Activated CD8-positive, alpha-beta memory T cell treated with anti-CD3 and anti-CD28 coated beads, Interleukin-2, amount 10 ng/mL, durations not matched to agents 7 days and 5 days (primary cell): Measurements from ENCODE around the gene DOCK10. TPM values are rescaled to one million over a fixed set of nuclear protein-coding genes. Genes with fewer than 3 reads are reported as not detected.
A peak's percentile ranks its signal among the peaks of the same experiment; 100 is the strongest.

ENCODE experiments used
- ATAC-seq: fragments of 150-1000 bp; cut with Tn5 transposase; one replicate; pipeline ENCODE4 v1.10.0; 2021; ENCODE audit warnings: moderate library complexity
- CTCF ChIA-PET: fragments of 350-600 bp; sonication (Branson Sonifier 250); formaldehyde crosslinking; loops from one replicate; lab custom pipeline; 2021; ENCODE audit warnings: antibody characterized with exemption; lab: Charles Lee
- DNase-seq: peaks from one replicate; pipeline ENCODE4 v3.0.0-alpha.2; 2020
- H3K27ac Mint-ChIP-seq: one replicate; pipeline ENCODE4 v1.8.0; 2021; ENCODE audit warnings: mild to moderate bottlenecking, mixed read lengths
- H3K27me3 Mint-ChIP-seq: one replicate; pipeline ENCODE4 v1.8.0; 2021; ENCODE audit warnings: mixed read lengths
- H3K36me3 Mint-ChIP-seq: one replicate; pipeline ENCODE4 v1.8.0; 2021; ENCODE audit warnings: mild to moderate bottlenecking, mixed read lengths
- H3K4me1 Mint-ChIP-seq: one replicate; pipeline ENCODE4 v1.8.0; 2021; ENCODE audit warnings: mixed read lengths
- H3K4me3 Mint-ChIP-seq: one replicate; pipeline ENCODE4 v1.8.0; 2021; ENCODE audit warnings: mild to moderate bottlenecking, moderate library complexity, mixed read lengths
- H3K9me3 Mint-ChIP-seq: one replicate; pipeline ENCODE4 v1.8.0; 2022; ENCODE audit warnings: low read depth, mixed read lengths
- total RNA-seq, 2 experiments: library from RNA; stranded (reverse); gene quantifications; one replicate each; pipeline ENCODE4 v1.2.3, GENCODE V29; 2021

The DOCK10 gene
- total RNA-seq, 2 experiments from 2014 or later: 251 to 271 TPM

GRCh38 chr2:225019105-225019504 is 23.2 kb downstream of the DOCK10 start:
- Mint-ChIP-seq H3K4me1 (peaks cover 51% of the 10 kb centered on the region), H3K4me3 (no peak overlapping the region), H3K9me3 (no peaks in the 10 kb centered on the region), H3K27me3 (no peaks in the 10 kb centered on the region), H3K36me3 (peaks cover 26% of the 10 kb centered on the region), H3K27ac (peak overlapping the region; percentile 3)
- ATAC-seq: peak; percentile 27
- CTCF ChIA-PET: interaction anchor here (1.3 kb wide), 1 partner anchor 23 kb away, joined by 4 read pairs; the partner anchor contains the start of gene DOCK10
- no peak for DNase-seq

DNA sequence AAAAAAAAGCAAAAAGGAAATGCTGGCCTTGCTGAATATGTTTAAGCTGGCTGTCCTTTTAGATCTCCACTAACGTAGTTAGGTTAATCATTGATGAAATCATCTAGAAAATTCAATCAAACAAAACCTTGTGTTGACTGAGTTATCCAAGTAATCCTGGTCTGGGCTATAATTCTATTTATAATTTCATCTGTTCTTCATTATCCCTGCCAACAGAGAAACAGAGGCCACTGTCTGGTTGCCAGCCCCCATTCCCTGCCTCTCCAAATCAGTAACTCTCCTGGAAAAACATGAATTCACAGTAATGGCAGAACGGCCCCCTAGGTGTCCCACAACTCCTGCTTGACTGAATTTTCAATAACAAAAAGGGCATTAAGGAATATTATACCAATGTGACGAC is 24.6 kb downstream of the DOCK10 start:
- no peak overlapping the region for H3K27ac Mint-ChIP-seq
- no peak overlapping the region for H3K4me3 Mint-ChIP-seq
- peaks cover 52% of the 10 kb centered on the region for H3K4me1 Mint-ChIP-seq
- DNase-seq (no peak), ATAC-seq (no peak)
- CTCF ChIA-PET: interaction anchor here (1.1 to 1.4 kb wide), 4 partner anchors 18 to 77 kb away, joined by 3 to 4 read pairs (median 3); no protein-coding TSS in a partner anchor
- H3K36me3 Mint-ChIP-seq: peaks cover 21% of the 10 kb centered on the region
- H3K27me3 Mint-ChIP-seq: no peaks in the 10 kb centered on the region
- no peaks in the 10 kb centered on the region for H3K9me3 Mint-ChIP-seq

DNA sequence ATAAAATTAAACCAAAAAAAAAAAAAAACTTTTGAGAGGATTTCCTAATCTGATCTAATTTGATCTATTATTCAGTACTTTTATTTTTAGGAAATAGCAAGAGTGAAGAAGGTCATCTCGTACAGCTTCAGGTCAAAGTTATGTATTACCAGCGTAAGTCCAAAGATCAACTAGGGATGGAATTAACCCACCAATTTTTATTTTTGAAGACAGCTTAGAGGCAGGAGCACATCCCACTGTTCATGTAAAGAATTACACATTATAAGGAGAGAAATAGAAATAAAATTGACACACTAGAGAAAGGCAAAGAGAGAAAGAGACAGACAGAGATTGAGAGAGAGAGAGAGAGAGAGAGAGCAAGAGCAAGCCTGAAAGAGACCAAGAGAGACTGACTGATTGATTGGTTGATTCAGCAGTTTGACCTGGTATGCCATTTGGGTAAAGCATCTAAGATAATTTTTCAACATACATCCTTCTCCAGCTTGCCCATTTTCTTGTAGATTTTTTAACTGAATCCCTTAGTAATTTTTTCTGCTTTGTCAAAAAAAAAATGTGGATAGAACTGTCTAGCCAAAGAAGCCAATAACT is 25.1 kb downstream of the DOCK10 start:
- H3K9me3 Mint-ChIP-seq: no peaks in the 10 kb centered on the region
- no peak overlapping the region for H3K27ac Mint-ChIP-seq
- H3K36me3 Mint-ChIP-seq: peaks cover 18% of the 10 kb centered on the region
- no peak overlapping the region for H3K4me3 Mint-ChIP-seq
- DNase-seq: no peak
- no peak for ATAC-seq
- H3K4me1 Mint-ChIP-seq: peaks cover 47% of the 10 kb centered on the region
- CTCF ChIA-PET: interaction anchor here (0.7 to 1.4 kb wide), 5 partner anchors 18 to 325 kb away, joined by 3 to 4 read pairs (median 3); no protein-coding TSS in a partner anchor
- H3K27me3 Mint-ChIP-seq: no peaks in the 10 kb centered on the region

DNA sequence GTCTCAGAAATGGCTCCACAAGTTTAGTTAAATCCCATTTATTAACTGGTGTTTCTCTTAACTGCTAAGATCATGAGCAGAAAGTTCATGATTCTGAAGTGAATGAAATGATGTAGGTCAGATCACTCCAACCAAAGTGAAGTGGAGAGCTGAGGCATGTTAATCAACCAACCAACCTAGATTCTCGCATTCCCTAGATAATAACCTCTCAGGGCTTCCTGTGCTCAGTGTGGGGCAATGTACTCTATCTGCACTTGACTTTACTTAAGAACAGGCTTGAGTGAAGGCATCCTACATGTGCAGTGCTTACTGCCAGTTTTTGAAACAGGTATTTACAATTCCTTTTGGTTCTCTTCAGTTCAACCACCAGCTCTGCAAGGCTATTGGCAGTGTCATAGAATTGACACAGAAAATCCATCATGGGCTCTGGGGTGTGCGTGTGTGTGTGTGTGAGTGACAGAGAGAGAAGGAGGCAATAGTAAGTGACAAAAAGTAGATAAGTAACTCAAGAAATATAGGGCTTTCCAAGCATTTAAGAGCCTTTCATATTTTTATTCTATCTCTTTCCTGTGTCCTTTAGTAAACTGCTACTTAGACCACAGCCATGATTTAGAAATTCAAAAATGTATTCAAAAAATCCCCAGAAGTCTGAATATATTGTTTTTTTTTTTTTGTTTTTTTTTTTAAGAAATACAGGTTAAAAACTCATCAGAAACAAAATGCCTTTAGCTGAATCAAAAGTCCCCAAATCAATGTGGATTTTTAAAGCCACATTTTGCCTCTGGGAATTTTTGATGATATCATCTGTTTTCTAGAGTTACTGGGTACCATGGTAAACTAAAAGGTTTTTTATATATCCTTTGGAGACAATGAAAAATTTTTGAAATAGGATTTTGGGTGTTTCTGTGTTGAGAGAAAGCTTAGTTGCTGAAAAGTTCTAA is 28.6 kb downstream of the DOCK10 start:
- Mint-ChIP-seq H3K27me3 (no peaks in the 10 kb centered on the region), H3K9me3 (no peaks in the 10 kb centered on the region), H3K36me3 (peaks cover 6% of the 10 kb centered on the region), H3K4me1 (peaks cover 50% of the 10 kb centered on the region), H3K27ac (no peak overlapping the region), H3K4me3 (no peak overlapping the region)
- DNase-seq (no peak), ATAC-seq (peak; percentile 34)
- CTCF ChIA-PET: interaction anchor here (0.5 to 3.5 kb wide), 4 partner anchors 11 to 72 kb away, joined by 3 to 16 read pairs (median 7); partner anchors contain the start of gene DOCK10

DNA sequence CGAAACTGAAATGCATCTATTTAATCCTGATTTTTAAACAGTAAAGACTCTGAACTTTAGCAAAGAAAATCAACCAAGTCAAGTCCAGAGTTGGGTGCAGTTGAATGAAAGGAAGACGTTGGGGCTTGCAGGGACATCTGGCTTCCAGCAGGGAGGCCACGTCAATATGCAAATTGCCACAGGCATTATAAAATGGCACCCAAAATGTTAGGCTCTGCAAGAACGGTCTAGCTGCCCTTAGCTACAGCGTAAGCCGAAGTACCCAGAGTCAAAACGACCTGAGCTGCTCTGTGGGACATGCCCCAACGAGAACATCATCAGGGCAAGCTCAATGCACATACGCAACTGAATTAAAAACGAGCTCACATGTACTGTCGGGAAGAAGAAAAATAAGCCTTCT is 30.7 kb downstream of the DOCK10 start:
- Mint-ChIP-seq H3K4me3 (no peak overlapping the region), H3K27me3 (no peaks in the 10 kb centered on the region), H3K27ac (no peak overlapping the region), H3K36me3 (peaks cover 10% of the 10 kb centered on the region), H3K4me1 (peaks cover 62% of the 10 kb centered on the region), H3K9me3 (no peaks in the 10 kb centered on the region)
- no peak for ATAC-seq
- CTCF ChIA-PET: interaction anchor here (1.0 to 3.5 kb wide), 5 partner anchors 9 to 132 kb away, joined by 3 to 16 read pairs (median 3); partner anchors contain the start of gene DOCK10
- no peak for DNase-seq

DNA sequence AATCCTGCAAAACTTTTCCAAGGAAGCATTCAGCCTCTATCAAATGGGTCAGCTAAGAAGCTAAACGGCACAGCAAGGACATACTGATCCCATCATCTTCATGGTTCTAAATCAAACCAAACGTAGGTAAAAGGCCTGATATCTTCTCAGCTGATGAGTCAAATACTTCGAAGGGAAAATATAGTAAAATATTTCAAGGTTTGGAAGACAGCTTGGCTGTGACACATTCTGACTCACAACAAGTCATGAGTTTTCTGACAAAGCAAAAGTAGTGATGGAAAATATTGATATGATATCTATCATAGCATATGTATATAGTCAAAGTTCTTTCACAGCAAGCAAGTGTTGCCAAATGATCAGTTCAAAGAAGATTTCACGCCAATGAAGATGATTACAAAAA is 31.5 kb downstream of the DOCK10 start:
- peak; percentile 61 for ATAC-seq
- DNase-seq: no peak
- CTCF ChIA-PET: interaction anchor here (1.1 to 1.5 kb wide), 2 partner anchors 17 to 29 kb away, joined by 3 read pairs; no protein-coding TSS in a partner anchor
- H3K9me3 Mint-ChIP-seq: no peaks in the 10 kb centered on the region
- no peak overlapping the region for H3K4me3 Mint-ChIP-seq
- peaks cover 67% of the 10 kb centered on the region for H3K4me1 Mint-ChIP-seq
- peak overlapping the region; percentile 18 for H3K27ac Mint-ChIP-seq
- H3K36me3 Mint-ChIP-seq: peaks cover 15% of the 10 kb centered on the region
- H3K27me3 Mint-ChIP-seq: no peaks in the 10 kb centered on the region

- H3K9me3 Mint-ChIP-seq: no peaks in the 10 kb centered on the region
- no peak overlapping the region for H3K4me3 Mint-ChIP-seq
- DNase-seq: no peak
- ATAC-seq: no peak
- H3K27ac Mint-ChIP-seq: no peak overlapping the region
- CTCF ChIA-PET: interaction anchor here (0.6 to 1.4 kb wide), 11 partner anchors 9 to 229 kb away, joined by 3 to 4 read pairs (median 3); no protein-coding TSS in a partner anchor
- peaks cover 15% of the 10 kb centered on the region for H3K36me3 Mint-ChIP-seq
- no peaks in the 10 kb centered on the region for H3K27me3 Mint-ChIP-seq
- H3K4me1 Mint-ChIP-seq: peaks cover 73% of the 10 kb centered on the region
Observed at GRCh38 chr2:225009768-225010167, 32.5 kb downstream of the DOCK10 start.

- CTCF ChIA-PET: interaction anchor here (0.6 to 1.4 kb wide), 10 partner anchors 8 to 228 kb away, joined by 3 to 4 read pairs (median 3); no protein-coding TSS in a partner anchor
- DNase-seq (no peak), ATAC-seq (no peak)
- Mint-ChIP-seq H3K27me3 (no peaks in the 10 kb centered on the region), H3K36me3 (peaks cover 17% of the 10 kb centered on the region), H3K9me3 (no peaks in the 10 kb centered on the region), H3K4me3 (no peak overlapping the region), H3K4me1 (peaks cover 76% of the 10 kb centered on the region), H3K27ac (no peak overlapping the region)
Observed at GRCh38 chr2:225008935-225009334, 33.3 kb downstream of the DOCK10 start.

DNA sequence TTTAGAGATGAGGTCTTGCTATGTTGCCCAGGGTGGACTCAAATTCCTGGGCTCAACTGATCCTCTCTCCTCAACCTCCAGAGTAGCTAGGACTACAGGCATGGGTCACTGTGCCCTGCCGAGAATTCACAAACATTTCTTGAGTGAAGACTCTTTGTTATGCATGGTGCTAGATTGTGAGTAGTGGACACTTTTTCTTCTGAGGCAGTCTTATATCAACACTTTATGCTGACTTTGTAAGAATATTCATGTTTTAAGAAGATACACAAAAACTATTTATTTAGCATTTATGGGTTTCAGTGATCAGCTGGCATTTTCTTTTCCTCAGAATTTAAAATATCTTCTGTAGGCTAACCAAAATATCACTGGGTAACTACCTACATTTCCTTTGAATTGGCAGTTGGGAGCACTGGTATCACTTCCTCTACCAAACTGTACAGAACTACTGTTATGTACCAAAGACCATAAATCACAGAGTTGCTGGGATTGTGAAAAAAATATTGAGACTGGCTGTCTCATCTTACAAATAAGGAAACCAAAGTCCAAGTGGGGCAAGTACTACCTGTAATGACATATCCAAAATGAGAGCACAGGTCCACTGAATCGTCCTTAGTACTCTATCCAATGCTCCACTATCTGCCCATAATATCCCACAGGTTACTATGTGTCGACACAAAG is 34.0 kb downstream of the DOCK10 start:
- Mint-ChIP-seq H3K4me3 (no peak overlapping the region), H3K4me1 (peaks cover 76% of the 10 kb centered on the region)

GRCh38 chr2:225006730-225007129 is 35.5 kb downstream of the DOCK10 start:
- no peak for ATAC-seq

More for the DNA sequence above, 34.0 kb downstream of the DOCK10 start:
- H3K9me3 Mint-ChIP-seq: no peaks in the 10 kb centered on the region
- H3K36me3 Mint-ChIP-seq: peaks cover 18% of the 10 kb centered on the region
- ATAC-seq: no peak
- H3K27me3 Mint-ChIP-seq: no peaks in the 10 kb centered on the region
- no peak overlapping the region for H3K27ac Mint-ChIP-seq
- no peak for DNase-seq
- CTCF ChIA-PET: interaction anchor here (1.0 to 1.4 kb wide), 4 partner anchors 8 to 163 kb away, joined by 3 to 4 read pairs (median 3); no protein-coding TSS in a partner anchor

DNA sequence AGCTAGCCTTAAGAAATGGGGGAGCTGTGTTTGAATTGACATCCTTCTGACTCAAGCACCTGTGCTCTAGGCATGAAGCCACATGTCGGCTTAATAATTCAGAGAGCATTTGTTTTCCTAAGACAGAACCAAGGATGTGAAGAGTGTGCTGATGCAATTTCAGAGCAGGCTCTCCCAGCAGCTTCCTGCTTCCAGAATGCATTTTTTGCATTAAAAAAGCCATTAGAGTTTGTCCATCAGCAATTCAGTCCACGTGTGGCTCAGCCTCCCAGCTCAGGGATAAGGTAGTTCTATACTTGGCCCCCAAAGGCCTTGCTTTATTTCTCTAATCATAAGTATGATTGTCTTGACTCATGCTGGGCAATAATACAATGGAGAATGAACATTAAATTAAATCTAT is 37.7 kb downstream of the DOCK10 start:
- Mint-ChIP-seq H3K4me3 (no peak overlapping the region), H3K36me3 (peaks cover 17% of the 10 kb centered on the region), H3K9me3 (no peaks in the 10 kb centered on the region), H3K27me3 (no peaks in the 10 kb centered on the region), H3K4me1 (peaks cover 79% of the 10 kb centered on the region), H3K27ac (no peak overlapping the region)
- CTCF ChIA-PET: interaction anchor here (1.3 to 4.4 kb wide), 3 partner anchors 52 to 65 kb away, joined by 3 to 22 read pairs (median 13); no protein-coding TSS in a partner anchor
- ATAC-seq (no peak), DNase-seq (no peak)

More at GRCh38 chr2:225006730-225007129, 35.5 kb downstream of the DOCK10 start:
- Mint-ChIP-seq H3K27ac (peak overlapping the region; percentile 37), H3K4me3 (no peak overlapping the region), H3K4me1 (peaks cover 83% of the 10 kb centered on the region), H3K36me3 (peaks cover 19% of the 10 kb centered on the region), H3K9me3 (no peaks in the 10 kb centered on the region), H3K27me3 (no peaks in the 10 kb centered on the region)
- CTCF ChIA-PET: no interaction called here
- DNase-seq: no peak

DNA sequence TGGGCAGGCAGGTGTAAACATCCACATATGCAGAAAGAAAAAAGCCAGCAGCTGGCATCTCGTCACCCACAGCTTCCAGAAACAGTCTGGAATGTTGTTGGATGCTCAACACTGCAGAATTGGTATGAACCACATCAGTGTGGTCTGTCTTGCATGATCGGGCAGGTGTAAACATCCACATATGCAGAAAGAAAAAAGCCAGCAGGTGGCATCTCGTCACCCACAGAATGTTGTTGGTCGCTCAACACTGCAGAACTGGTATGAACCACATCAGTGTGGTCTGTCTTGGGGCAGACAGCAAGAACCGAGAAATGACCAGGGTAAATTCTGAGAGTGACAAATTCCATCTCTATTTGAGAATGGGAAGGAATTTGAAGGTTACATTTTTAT is 39.6 kb downstream of the DOCK10 start:
- peak overlapping the region; percentile 71 for H3K27ac Mint-ChIP-seq
- CTCF ChIA-PET: interaction anchor here (0.8 to 4.4 kb wide), 22 partner anchors 10 to 155 kb away, joined by 3 to 25 read pairs (median 4); no protein-coding TSS in a partner anchor
- H3K36me3 Mint-ChIP-seq: peaks cover 20% of the 10 kb centered on the region
- no peaks in the 10 kb centered on the region for H3K27me3 Mint-ChIP-seq
- peaks cover 65% of the 10 kb centered on the region for H3K4me1 Mint-ChIP-seq
- H3K9me3 Mint-ChIP-seq: no peaks in the 10 kb centered on the region
- peak; percentile 67 for DNase-seq
- H3K4me3 Mint-ChIP-seq: no peak overlapping the region
- ATAC-seq: peak; percentile 68
